Amniotic epithelial cell (primary cell): ENCODE results near the gene LARP4B.

Source experiments
- DNase-seq: peaks from one replicate; pipeline ENCODE4 v3.0.0-alpha.2; 2010; ENCODE audit warnings: low read depth

The LARP4B gene

DNA sequence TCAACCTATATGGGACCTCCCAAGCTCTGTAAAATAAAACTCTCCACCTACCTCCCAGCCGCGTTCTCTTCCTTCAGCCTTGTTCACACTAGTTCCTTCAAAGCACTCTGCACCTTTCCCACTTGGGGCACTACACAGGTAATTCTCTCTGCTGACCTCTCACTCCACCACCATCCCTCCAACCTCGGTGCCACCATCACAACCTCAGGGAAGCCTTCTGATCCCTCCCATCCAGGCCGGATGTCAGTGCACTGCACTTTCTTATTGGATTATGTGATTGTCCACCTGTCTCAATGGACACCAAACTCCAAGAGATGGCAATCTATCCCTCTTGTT is 7.0 kb downstream of the LARP4B start:
- no peak for DNase-seq

DNA sequence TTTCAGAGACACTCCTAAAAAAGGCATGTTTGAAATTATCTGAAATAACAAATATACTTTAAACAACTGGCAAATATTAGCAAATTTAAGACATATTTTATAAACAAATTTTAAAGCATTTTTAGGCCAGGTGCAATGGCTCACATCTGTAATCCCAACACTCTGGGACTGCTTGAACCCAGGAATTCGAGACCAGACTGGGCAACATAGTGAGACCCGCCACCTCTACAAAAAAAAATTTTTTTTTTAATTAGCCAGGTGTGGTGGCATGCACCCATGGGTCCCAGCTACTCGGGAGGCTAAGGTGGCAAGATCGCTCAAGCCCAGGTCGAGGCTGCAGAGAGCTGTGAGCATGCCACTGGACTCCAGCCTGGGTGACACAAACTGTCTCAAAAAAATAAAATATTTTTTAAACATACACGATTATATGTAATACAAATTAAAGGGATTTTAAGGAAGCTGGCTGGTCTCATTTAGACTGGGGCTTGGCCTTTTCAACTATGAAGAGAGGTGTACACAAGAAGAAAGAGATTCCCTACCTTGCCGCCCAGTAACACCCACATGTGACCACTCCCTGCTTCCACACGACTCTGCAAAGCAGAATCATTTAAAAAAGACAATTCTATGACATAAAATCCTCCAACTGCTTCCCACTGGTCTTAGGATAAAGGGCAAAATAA is 7.5 kb downstream of the LARP4B start:
- DNase-seq: no peak

DNA sequence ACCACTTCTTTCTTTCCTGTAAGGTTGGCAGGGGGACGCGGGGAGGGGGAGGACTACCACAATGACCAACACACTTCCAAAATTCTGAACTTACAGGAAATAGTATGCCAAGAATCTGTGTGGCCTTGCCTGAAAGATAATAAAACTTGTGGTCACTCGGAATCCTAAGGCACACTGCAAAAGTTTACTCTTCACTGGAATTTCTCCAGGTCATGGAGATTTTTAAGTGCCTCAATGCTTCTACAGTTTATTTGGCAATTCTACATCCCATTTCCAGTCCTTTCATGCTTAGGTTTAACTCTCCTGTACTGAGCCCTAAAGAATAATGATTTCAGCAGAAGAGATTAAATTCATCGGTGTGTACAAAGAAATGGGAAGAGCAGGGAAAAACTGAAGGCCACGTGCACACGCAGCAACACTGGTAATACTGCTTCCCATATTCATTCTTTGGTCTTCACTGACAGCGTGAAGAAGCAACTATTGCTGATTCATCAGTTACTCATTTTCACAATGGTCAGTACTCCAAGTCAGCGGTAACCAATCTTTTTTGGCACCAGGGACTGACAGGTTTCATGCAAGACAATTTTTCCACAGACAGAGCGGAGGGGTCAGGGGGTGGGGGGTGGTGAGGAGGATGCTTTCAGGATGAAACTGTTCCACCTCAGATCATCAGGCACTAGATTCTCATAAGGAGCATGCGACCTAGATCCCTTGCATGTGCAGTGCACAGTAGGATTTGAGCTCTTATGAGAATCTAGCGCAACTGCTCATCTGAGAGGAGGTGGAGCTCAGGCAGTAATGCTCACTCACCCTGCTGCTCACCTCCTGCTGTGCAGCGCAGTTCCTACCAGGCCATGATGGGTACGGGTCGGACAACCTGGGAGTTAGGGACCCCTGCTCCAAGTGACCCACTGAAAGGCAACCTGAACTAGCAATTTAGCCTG is 9.8 kb downstream of the LARP4B start:
- DNase-seq: peak; percentile 82

DNA sequence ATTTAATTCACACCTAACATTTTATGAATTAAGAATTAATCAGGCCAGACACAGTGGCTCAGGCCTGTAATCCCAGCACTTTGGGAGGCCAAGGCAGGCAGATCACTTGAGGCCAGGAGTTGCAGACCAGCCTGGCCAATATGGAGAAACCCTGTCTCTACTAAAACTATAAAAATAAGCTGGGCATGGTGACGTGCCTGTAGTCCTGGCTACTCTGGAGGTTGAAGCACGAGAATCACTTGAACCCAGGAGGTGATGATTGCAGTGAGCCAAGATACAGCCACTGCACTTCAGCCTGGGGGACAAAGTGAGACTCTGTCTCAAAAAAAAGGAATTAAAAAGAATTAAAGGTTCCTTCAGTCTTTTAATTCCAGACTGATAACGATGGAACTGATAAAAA is 11.1 kb downstream of the LARP4B start:
- no peak for DNase-seq

DNA sequence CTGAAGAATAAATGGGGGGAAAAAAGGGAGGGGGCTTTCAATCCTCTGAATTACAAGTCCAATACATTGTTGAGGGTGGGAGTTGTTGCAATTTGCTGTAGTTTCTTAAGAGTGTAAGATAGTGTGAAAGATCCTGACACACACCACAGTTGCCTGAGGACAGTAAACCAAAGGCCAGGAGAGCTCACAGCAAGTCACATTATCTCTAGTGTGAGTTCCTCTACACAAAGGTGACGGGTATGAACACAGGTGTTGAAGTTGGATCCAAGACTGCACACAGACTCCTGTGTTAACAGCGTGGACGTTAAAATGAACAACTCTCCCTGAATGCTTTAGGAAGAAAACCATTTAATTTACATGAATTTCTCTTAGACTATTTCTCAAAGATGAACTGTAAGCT is 12.0 kb downstream of the LARP4B start:
- no peak for DNase-seq

DNA sequence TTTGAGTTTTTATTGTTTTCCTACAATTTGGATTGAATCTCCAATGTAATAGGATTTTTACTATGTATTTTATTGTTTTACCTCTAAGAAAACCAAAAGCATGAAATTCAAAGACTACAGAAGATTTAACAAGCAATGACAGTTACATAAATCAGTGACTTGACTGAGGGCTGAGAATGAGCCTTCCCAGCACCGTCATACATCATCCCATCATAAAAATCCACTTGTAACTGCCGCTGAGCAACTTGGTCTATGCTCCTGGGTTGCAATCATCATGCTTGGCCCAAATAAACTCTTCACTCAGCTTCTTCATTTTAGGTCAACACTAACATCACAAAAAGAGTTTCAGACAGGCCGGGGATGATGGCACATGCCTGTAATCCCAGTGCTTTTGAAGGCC is 13.5 kb downstream of the LARP4B start:
- no peak for DNase-seq

DNA sequence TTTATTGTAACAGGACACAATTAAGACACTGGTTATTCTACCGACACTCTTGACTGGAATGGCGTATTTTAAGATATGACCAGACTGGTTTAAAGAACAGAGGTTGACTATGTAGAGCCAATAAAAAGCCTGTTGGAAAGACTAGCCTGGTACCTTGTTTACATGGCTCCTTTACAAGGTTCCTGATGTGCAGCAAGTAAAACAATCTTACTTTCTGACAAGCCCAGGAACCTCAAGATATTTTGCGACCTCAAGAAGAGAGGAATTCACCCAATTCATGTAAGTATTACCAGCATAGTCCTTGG is 14.1 kb downstream of the LARP4B start:
- DNase-seq: no peak

DNA sequence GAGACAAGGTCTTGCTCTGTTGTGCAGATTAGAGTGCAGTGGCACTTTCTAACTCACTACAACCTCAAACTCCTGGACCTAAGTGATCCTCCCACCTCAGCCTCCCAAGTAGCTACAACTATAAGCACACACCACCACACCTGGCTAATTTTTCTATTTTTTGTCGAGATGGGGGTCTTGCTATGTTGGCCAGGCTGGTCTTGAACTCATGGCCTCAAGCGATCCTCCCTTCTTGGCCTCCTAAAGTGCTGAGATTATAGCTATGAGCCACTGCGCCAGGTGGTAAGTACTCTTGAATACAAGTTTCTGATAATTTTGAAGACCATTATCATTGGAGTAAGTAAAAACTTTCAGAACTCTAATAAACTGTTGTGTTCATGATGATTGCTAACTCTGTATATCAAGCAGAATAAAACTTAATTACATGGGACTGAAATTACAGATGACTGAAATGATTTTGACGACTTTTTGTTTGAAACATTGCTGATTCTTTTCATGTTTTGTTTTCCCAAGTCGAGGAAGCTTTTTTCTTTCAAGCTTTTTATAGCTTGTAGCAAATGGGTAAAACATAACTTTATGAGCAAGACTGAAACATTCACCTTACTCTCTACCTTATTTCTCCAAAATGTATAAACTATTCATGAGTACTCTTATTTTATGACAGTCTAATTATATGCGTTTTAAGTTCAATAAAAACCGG is 14.6 kb downstream of the LARP4B start:
- no peak for DNase-seq

DNA sequence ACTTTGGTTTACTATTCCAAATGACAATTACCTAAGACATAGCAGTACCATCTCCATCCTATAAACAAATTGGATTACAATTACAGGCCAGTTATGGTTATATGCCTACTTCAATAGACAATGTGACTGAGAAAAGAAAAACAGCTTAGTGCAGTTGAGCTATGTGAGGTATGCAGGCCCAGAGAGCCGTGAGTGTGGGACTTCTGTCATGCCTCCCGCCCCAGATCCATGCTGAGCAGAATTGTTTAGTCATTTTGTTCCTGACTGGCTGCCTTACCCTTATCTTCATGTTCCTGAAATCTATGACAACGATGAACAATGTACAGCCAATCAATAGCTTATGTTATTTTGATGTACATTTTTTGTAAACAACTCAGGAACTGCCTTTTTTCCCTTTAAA is 21.7 kb downstream of the LARP4B start:
- peak; percentile 51 for DNase-seq

DNA sequence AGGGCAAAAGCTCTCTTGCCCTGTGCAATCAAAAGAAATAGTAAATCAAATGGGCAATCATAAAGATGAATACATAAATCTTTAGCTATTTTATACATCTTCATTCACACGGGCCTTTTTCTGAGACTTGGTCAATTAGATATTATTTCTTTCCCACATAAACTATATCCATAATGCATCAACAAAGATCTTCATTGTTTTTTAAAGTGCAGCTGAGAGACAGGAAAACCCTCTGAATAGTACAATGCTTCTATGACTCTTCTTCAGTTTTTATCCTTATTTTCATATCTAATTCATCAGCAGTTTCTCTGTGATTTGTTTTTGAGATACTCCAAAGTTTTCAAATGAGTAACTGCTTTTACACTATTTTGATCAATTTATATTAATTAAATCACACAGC is 25.5 kb downstream of the LARP4B start:
- no peak for DNase-seq

DNA sequence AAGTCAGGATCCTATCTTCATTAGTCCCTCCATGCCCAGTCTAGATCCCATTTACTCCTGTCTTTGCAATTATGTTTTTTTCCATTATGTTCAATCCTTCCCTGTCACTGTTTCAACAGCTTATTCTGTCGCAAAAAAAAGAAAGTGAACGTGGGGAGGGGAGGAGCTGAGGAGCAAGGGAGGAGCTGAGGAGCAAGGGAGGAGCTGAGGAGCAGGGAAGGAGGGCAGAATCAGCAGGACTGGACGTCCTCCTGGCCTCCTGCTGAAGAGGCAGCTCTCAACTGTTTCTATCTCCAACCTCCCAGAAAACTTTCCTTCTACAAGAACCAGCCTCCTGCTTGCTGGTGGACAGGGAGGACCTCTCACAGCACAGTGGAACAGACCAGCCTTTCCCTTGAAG is 26.0 kb downstream of the LARP4B start:
- DNase-seq: peak; percentile 48

DNA sequence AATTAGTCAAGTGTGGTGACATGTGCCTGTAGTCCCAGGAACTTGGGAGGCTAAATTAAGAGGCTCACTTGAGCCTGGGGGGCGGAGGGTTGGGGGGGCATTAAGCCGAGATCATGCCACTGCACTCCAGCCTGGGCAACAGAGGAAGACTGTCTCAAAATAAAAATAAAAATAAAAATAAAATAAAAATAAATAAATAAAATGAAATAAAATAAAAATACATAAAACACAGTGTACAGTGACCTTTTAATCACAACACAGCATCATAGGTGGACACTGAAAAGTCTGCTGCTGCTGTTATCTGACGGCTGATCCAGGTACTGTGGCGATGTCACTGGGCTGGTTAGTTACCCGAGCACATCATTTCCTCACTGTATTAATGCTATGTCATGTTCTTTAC is 27.1 kb downstream of the LARP4B start:
- DNase-seq: no peak

DNA sequence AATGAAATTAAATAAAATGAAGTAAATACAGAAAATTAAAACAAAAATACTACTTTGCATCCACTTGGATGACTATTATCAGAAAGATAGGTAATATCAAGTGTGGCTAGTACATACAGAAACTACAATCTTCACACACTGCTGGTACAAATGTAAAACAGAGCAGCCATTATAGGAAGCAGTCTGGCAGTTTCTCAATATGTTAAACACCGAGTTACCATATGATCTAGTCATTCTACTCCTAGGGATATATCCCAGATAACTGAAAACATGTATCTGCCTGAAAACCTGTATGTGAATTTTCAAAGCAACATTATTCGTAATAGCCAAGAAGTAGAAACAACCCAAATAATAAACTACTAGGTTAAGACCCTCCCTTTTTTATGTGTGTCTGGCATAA is 33.4 kb downstream of the LARP4B start:
- no peak for DNase-seq

DNA sequence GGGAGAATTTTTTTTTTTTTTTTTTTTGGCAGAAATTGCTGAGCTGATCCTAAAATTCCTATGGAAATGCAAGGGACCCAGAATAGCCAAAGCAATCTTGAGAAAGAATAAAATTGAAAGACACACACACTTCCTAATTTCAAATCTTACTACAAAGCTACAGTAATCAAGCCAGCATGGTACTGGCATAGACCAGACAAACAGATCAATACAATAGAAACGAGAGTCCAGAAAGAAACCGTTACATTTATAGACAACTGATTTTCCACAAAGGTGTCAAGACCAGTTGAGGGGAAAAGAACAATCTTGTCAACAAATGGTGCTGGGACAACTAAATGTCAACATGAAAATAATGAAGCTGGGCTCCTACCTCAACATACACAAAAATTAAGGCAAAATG is 34.5 kb downstream of the LARP4B start:
- DNase-seq: no peak

DNA sequence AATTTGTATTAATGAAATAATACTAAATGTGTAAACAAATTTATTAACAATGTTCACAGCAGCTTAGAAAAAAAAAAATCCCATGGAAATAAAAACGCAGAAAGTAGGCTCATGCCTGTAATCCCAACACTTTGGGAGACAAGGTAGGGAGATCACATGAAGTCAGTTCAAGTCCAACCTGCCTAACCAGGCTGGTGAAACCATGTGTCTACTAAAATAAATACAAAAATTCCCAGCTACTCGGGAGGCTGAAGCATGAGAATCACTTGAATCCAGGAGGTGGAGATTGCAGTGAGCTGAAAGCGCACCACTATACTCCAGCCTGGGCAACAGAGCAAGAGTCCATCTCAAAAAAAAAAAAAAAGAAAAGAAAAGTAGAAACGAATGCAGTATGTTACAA is 36.2 kb downstream of the LARP4B start:
- no peak for DNase-seq

DNA sequence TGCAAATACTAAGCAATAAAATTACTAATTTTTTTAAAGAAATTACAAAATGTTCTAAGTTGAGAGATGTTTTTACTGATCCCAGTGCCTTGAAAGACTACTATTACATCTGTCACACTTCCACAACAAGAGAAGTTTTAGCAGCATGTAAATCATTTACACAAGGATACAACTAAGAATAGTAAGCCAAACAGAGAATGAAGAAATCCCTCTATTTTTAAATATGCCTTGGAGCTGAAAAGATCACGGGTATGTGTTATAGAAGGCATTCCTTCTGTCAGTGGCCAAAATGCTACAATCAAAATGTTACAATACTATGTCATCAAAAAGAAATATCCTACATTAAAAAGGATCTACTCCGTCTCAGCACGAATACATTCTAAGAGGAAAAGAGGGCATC is 52.6 kb downstream of the LARP4B start:
- DNase-seq: no peak

DNA sequence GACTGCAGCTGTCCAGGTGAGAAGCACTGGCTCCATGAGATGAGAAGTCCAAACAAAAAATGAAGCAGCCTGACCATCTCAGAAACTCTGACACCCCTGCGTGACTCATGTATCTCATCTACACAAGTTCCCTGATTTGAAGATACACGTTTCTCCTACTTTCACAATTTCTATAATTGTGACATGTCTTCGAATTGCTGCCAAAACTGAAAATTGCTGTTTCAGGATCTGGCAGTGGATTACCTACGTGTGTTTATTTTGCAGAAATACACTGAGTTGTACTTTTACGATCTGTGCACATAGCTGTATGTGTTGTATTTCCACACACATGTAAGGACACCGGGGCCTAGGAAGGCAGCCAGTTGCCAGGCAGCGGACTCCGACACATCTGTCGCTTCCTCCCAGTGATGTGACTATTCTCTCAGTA is 53.2 kb downstream of the LARP4B start:
- peak; percentile 27 for DNase-seq

DNA sequence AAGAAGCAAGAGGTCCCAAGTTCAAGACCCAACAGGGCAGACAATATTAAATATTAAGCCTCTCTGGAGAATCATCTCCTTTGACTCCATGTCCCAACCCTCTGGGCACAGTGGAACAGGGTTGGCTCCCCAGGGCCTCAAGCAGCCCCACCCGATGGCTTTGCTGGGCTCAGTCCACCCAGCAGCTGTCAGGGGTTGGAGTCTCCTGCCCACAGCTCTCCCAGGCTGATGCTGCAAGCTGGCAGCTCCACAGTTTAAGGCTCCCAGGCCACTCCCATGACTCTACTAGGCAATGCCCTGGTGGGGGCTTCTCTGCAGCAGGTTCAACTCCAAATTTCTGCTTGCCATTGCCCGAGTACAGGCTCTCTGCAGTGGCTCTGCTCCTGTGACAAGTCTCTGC is 55.1 kb downstream of the LARP4B start:
- DNase-seq: no peak

DNA sequence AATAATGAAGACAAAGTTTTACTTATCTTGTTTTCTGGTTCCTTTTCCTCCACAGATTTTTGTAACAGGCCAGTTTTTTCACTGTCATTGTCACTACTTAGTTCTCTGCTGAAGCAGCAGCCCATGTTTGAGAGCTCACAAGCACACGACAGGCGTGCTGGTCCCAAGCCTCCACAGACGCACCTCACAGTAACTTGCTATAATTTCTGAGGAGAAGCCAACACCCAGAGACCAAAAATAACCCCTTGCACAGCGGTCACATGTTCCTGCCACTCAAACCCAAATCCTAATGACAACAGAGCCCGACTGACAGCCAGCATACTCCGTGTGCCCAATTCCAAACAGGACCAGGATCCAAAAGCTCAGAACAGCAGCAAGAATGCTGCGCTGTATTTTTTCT is 58.5 kb downstream of the LARP4B start:
- no peak for DNase-seq

DNA sequence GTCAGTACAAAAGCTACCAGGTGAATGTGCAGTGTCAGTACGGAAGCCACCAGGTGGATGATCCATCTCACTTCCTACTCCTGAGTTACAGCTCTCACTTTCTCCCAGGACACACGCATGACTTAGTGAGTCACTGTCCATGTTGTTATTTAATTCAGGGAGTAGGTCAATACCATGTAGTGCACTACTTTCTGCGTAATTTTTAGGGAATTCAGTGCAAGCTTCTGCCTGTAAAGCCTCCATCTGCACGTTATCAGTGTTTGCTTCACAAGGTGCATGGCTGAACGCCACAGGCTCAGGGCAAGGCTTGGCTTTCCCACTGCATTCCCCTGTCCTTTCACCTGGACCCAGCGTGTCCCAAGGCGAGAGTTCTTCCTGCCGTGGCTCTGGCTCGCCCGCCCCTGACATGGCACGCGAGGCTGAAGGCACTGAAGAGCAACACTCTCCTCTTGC is 59.5 kb downstream of the LARP4B start:
- DNase-seq: no peak

DNA sequence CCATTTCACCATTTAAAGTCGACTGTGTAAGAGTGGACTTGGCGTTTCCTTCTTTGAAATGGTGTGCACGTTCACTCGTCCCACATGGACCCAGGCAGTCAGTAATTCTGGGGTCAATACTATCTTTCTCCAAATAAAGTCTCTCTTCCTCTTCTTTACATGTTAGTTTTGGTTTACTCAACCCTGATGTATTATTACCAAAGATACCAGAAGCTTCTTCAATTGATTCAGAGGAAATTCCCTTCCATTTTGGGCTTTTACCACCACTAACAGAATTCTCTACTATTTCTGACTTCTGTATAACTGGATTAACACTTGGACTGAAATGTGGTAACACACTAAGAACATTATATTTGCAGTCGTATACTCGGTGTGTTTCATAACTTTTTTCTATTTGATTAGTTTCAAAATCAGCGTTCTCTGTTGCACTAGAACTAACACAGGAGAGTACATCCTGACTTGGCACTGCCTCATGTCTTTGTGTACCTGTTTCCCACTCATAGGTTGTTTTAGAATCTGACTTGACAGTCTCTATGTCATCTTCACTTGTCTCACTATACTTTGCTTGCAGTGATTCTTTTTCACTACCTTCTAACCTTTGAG is 60.8 kb downstream of the LARP4B start:
- no peak for DNase-seq

DNA sequence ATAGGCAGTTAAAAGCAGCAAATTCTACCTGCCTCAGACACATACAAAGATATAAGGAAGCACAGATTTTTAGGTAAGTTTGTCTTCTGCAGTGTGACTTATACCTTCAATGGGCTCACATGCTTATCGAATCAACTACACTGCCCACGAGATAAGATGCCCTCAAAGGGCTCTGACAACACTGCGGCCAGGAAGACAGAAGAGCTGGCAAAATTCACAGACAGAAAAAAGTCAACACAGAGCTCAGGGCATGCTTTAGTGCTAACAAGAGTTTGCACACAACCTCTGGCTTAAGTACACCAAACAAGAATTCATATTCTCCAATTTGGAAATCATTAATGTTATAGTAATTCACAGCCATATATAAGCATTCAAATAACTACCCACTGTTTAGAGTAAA is 62.3 kb downstream of the LARP4B start:
- peak; percentile 11 for DNase-seq

DNA sequence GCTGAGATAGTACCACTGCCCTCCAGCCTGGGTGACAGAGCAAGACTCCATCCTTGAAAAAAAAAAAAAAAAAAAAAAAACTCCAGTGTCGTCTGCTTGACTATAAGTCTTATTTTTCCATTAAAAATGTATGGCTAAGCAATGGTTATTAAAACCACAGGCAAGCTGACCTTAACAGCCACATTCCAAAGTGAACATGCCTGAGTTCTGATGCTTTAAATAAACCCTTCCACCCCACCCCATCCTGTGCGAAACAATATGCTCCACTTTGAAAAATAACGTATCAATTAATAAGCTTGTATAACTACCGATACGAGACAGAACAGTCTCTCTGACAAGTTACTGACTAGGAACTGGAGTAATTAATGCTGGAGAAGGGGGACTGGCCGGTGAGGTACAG is 63.7 kb downstream of the LARP4B start:
- no peak for DNase-seq
